Spleen (tissue), 7 donors: ENCODE data around the gene KCNMB1.

ENCODE experiments used
- CTCF ChIP-seq, 11 experiments: fragments of 200-600 bp in 7 of 11; fragments of 450-650 bp in 4 of 11; sonication (generic) in 4 of 11; IDR thresholded peaks in 8 of 11; conservative IDR thresholded peaks in 3 of 11; 1 replicate in 7 of 11; 2 replicates in 4 of 11; pipeline versions ENCODE4 v1.4.0 to v1.8.0; 2016 to 2021; ENCODE audit warnings: antibody characterized with exemption in 11 of 11, inconsistent platforms in 4 of 11, mild to moderate bottlenecking in 1 of 11
- POLR2A ChIP-seq, 3 donors: fragments of 450-650 bp; IDR thresholded peaks; one replicate each; pipeline ENCODE4 v1.5.1; 2017; ENCODE audit warnings: antibody characterized with exemption in 3 of 3, mild to moderate bottlenecking in 1 of 3
- POLR2AphosphoS5 ChIP-seq, 3 donors: sonication (generic); formaldehyde crosslinking; IDR thresholded peaks; one replicate each; pipeline ENCODE4 v1.5.1; 2017; ENCODE audit warnings: antibody characterized with exemption in 3 of 3
- donor health status: DM: no; HTN: no; CAD: no; lungs with moderate emphysema.
- donor health status: DM: no; HTN: no; CAD: no.
- donor health status: DM: no; HTN: no; CAD: no.

- TF ChIP-seq CTCF (IDR thresholded peaks at IDR 0.05 in 8 of 11, conservative IDR thresholded peaks at IDR 0.05 in 3 of 11) (no peak), POLR2A (IDR thresholded peaks at IDR 0.05) (no peak), POLR2AphosphoS5 (IDR thresholded peaks at IDR 0.05) (peak in 1 of 3 donors; percentile 39)
Observed at GRCh38 chr5:170355601-170356098, 33.5 kb downstream of the KCNMB1 start.
